HepG2 (cell line): ENCODE results near the gene ANKZF1. TPM values are rescaled to one million over a fixed set of nuclear protein-coding genes. Genes with fewer than 3 reads are reported as not detected.

Source experiments
- HNRNPH1 ChIP-seq: fragments of 200-400 bp; formaldehyde crosslinking; optimal IDR thresholded peaks from 2 replicates; pipeline ENCODE3; 2017; ENCODE audit warnings: mild to moderate bottlenecking, low read depth, low read length
- HOXA5 ChIP-seq: sonication (generic); formaldehyde crosslinking; IDR thresholded peaks from 2 replicates; pipeline ENCODE4 v1.4.0; 2020; ENCODE audit warnings: missing genetic modification reagents
- KAT8 ChIP-seq: IDR thresholded peaks from 2 replicates; pipeline ENCODE4 v1.6.1; 2016; ENCODE audit warnings: missing genetic modification reagents, missing compliant biosample characterization
- KLF6 ChIP-seq: IDR thresholded peaks from 2 replicates; pipeline ENCODE4 v1.8.0; 2016; ENCODE audit warnings: missing biosample characterization, missing genetic modification reagents
- KLF9 ChIP-seq: IDR thresholded peaks from 2 replicates; pipeline ENCODE4 v1.6.1; 2016; ENCODE audit warnings: low read depth
- NFKB2 ChIP-seq: sonication (generic); formaldehyde crosslinking; IDR thresholded peaks from 2 replicates; pipeline ENCODE4 v1.4.0; 2020; ENCODE audit warnings: missing genetic modification reagents, borderline replicate concordance
- SAP130 ChIP-seq: IDR thresholded peaks from 2 replicates; pipeline ENCODE4 v1.6.1; 2016; ENCODE audit warnings: low read depth
- SOX6 ChIP-seq, 2 experiments: fragments of 450-650 bp in 1 of 2; sonication (generic) in 1 of 2; formaldehyde crosslinking in 1 of 2; IDR thresholded peaks; 2 replicates each; pipeline versions ENCODE4 v1.4.0 to v1.6.1; 2017 to 2020; ENCODE audit warnings: antibody characterized with exemption in 1 of 2, mild to moderate bottlenecking in 1 of 2, missing genetic modification reagents in 1 of 2
- SRSF1 ChIP-seq: fragments of 200-400 bp; formaldehyde crosslinking; optimal IDR thresholded peaks from 2 replicates; pipeline ENCODE3; 2017; ENCODE audit warnings: mild to moderate bottlenecking, low read depth, low read length, moderate library complexity
- ZMYM4 ChIP-seq: sonication (generic); formaldehyde crosslinking; IDR thresholded peaks from 2 replicates; pipeline ENCODE4 v1.8.1; 2023; ENCODE audit warnings: mild to moderate bottlenecking, missing genetic modification reagents
- ZNF766 ChIP-seq: sonication (generic); formaldehyde crosslinking; IDR thresholded peaks from 2 replicates; pipeline ENCODE4 v1.5.0; 2020; ENCODE audit warnings: missing genetic modification reagents, borderline replicate concordance
- ZNF788 ChIP-seq: sonication (generic); formaldehyde crosslinking; IDR thresholded peaks from 2 replicates; pipeline ENCODE4 v1.5.0; 2020; ENCODE audit warnings: mild to moderate bottlenecking, missing genetic modification reagents, borderline replicate concordance
- ZNF850 ChIP-seq: sonication (generic); formaldehyde crosslinking; conservative IDR thresholded peaks from 2 replicates; pipeline ENCODE4 v1.9.0; 2021; ENCODE audit warnings: mild to moderate bottlenecking, missing genetic modification reagents
- polyA plus RNA-seq, 8 experiments: library from polyadenylated mRNA; depleted of rRNA in 3 of 8; stranded (reverse) in 7 of 8; unstranded in 1 of 8; fragments of >200 nt; fragmentation: Illumina TruSeq in 4 of 8; extraction: Trizol in 4 of 8; gene quantifications; 2 replicates each; pipeline versions ENCODE4 v1.2.1 to v1.2.3, GENCODE V29; 2011 to 2016; ENCODE audit warnings: low read depth in 4 of 8, missing spikeins in 1 of 8, mixed read lengths in 1 of 8; ENCODE audit not compliant: insufficient read depth in 1 of 8
- total RNA-seq, 5 experiments: library from RNA; depleted of rRNA; stranded (reverse); fragments of >200 nt; fragmentation: Illumina TruSeq; extraction: Trizol; gene quantifications; 2 replicates each; pipeline ENCODE4 v1.2.3, GENCODE V29; 2016; ENCODE audit warnings: low read depth in 1 of 5
- TF ChIP-seq, protein P1 (sequence below): IDR thresholded peaks from 2 replicates; pipeline ENCODE4 v1.4.0; 2020; ENCODE audit warnings: mild to moderate bottlenecking, missing genetic modification reagents
- TF ChIP-seq, protein P2 (sequence below): sonication (generic); formaldehyde crosslinking; IDR thresholded peaks from 2 replicates; pipeline ENCODE4 v1.5.1; 2020; ENCODE audit warnings: mild to moderate bottlenecking, missing genetic modification reagents
- TF ChIP-seq, protein P3 (sequence below): sonication (generic); formaldehyde crosslinking; IDR thresholded peaks from 2 replicates; pipeline ENCODE4 v1.5.0; 2020; ENCODE audit warnings: mild to moderate bottlenecking, missing genetic modification reagents, borderline replicate concordance

Gene ANKZF1
- total and polyA plus RNA-seq, 2 of the 13 experiments (the other 11 are each of a cell fraction or from before 2014, with no cell fraction given) = 25.3 to 128 TPM

DNA sequence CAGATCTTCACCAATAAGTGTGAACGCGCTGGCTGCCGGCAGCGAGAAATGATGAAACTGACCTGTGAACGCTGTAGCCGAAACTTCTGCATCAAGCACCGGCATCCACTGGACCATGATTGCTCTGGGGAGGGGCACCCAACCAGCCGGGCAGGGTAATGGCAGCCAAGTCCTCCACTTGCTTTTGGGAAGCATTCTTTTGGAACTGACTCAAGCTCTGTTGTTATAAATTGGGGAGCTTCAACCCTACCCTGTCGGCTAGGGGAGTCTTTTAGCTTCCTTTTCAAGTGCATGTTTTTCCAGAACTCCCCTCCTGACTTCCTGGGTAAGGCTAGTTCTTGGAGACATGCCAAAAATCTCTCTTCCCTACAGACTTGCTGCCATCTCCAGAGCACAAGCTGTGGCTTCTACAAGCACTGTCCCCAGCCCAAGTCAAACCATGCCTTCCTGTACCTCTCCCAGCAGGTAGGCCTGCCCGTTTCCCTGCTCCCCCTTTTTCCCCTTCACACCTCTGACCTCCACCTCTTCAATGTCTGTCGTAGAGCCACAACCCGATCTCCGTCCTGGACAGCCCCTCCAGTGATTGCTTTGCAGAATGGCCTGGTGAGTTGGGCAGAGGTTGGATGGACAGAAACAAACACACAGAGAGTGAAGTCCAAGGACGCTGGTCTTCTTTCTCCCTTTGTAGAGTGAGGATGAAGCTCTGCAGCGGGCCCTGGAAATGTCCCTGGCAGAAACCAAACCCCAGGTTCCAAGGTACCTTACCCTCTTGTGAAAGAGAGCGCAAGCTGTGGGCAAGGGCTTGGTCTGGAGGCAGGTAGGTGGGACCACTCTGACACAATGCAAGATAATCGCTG lies 21.5 kb upstream of the ANKZF1 start (continued):
- TF ChIP-seq, protein P1, sequence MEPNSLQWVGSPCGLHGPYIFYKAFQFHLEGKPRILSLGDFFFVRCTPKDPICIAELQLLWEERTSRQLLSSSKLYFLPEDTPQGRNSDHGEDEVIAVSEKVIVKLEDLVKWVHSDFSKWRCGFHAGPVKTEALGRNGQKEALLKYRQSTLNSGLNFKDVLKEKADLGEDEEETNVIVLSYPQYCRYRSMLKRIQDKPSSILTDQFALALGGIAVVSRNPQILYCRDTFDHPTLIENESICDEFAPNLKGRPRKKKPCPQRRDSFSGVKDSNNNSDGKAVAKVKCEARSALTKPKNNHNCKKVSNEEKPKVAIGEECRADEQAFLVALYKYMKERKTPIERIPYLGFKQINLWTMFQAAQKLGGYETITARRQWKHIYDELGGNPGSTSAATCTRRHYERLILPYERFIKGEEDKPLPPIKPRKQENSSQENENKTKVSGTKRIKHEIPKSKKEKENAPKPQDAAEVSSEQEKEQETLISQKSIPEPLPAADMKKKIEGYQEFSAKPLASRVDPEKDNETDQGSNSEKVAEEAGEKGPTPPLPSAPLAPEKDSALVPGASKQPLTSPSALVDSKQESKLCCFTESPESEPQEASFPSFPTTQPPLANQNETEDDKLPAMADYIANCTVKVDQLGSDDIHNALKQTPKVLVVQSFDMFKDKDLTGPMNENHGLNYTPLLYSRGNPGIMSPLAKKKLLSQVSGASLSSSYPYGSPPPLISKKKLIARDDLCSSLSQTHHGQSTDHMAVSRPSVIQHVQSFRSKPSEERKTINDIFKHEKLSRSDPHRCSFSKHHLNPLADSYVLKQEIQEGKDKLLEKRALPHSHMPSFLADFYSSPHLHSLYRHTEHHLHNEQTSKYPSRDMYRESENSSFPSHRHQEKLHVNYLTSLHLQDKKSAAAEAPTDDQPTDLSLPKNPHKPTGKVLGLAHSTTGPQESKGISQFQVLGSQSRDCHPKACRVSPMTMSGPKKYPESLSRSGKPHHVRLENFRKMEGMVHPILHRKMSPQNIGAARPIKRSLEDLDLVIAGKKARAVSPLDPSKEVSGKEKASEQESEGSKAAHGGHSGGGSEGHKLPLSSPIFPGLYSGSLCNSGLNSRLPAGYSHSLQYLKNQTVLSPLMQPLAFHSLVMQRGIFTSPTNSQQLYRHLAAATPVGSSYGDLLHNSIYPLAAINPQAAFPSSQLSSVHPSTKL (CRISPR knock-in tag) = peak; percentile 88
- TF ChIP-seq KLF9 (CRISPR knock-in tag) (no peak), NFKB2 (CRISPR knock-in tag) (0 out of 2 replicates have a peak, but pooled peaks have one; percentile 25), ZNF766 (CRISPR knock-in tag) (peak; percentile 74; the same call in 1 of the 2 replicates), KLF6 (CRISPR knock-in tag) (peak; percentile 86), HOXA5 (CRISPR knock-in tag) (peak; percentile 79; the same call in 1 of the 2 replicates), ZNF850 (CRISPR knock-in tag) (no peak), HNRNPH1 (peak; percentile 75), SOX6 (IDR thresholded peaks at IDR 0.05) (no peak), SOX6 (CRISPR knock-in tag; IDR thresholded peaks at IDR 0.05) (peak; percentile 87), SRSF1 (peak; percentile 23), ZMYM4 (CRISPR knock-in tag) (peak; percentile 73), ZNF788 (peak; percentile 56; the same call in 1 of the 2 replicates), KAT8 (CRISPR knock-in tag) (peak; percentile 78), SAP130 (CRISPR knock-in tag) (peak; percentile 85)
- TF ChIP-seq, protein P2, sequence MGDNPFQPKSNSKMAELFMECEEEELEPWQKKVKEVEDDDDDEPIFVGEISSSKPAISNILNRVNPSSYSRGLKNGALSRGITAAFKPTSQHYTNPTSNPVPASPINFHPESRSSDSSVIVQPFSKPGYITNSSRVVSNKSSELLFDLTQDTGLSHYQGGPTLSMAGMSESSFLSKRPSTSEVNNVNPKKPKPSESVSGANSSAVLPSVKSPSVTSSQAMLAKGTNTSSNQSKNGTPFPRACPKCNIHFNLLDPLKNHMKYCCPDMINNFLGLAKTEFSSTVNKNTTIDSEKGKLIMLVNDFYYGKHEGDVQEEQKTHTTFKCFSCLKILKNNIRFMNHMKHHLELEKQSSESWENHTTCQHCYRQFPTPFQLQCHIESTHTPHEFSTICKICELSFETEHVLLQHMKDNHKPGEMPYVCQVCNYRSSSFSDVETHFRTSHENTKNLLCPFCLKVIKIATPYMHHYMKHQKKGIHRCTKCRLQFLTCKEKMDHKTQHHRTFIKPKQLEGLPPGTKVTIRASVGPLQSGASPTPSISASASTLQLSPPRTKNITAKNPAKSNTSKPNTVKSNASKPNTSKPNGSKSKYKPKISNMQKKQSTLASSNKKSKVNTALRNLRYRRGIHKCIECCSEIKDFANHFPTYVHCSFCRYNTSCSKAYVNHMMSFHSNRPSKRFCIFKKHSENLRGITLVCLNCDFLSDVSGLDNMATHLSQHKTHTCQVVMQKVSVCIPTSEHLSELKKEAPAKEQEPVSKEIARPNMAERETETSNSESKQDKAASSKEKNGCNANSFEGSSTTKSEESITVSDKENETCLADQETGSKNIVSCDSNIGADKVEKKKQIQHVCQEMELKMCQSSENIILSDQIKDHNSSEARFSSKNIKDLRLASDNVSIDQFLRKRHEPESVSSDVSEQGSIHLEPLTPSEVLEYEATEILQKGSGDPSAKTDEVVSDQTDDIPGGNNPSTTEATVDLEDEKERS (CRISPR knock-in tag) = 0 out of 2 replicates have a peak, but pooled peaks have one; percentile 19
- TF ChIP-seq, protein P3, sequence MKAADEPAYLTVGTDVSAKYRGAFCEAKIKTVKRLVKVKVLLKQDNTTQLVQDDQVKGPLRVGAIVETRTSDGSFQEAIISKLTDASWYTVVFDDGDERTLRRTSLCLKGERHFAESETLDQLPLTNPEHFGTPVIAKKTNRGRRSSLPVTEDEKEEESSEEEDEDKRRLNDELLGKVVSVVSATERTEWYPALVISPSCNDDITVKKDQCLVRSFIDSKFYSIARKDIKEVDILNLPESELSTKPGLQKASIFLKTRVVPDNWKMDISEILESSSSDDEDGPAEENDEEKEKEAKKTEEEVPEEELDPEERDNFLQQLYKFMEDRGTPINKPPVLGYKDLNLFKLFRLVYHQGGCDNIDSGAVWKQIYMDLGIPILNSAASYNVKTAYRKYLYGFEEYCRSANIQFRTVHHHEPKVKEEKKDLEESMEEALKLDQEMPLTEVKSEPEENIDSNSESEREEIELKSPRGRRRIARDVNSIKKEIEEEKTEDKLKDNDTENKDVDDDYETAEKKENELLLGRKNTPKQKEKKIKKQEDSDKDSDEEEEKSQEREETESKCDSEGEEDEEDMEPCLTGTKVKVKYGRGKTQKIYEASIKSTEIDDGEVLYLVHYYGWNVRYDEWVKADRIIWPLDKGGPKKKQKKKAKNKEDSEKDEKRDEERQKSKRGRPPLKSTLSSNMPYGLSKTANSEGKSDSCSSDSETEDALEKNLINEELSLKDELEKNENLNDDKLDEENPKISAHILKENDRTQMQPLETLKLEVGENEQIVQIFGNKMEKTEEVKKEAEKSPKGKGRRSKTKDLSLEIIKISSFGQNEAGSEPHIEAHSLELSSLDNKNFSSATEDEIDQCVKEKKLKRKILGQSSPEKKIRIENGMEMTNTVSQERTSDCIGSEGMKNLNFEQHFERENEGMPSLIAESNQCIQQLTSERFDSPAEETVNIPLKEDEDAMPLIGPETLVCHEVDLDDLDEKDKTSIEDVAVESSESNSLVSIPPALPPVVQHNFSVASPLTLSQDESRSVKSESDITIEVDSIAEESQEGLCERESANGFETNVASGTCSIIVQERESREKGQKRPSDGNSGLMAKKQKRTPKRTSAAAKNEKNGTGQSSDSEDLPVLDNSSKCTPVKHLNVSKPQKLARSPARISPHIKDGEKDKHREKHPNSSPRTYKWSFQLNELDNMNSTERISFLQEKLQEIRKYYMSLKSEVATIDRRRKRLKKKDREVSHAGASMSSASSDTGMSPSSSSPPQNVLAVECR (CRISPR knock-in tag) = peak; percentile 54; the same call in 1 of the 2 replicates
